Measurements from ENCODE around the gene PDE4D.

- no peak for TF ChIP-seq CTCF (IDR thresholded peaks at IDR 0.05; ENCODE audit: insufficient read depth, low read length)
- no peak for TF ChIP-seq POLR2AphosphoS5 (IDR thresholded peaks at IDR 0.05; ENCODE audit: low read depth)
- TF ChIP-seq REST (IDR thresholded peaks at IDR 0.05; ENCODE audit: insufficient replicate concordance, low read depth), result no peak
- TF ChIP-seq SPI1 (IDR thresholded peaks at IDR 0.05; ENCODE audit: borderline replicate concordance, low read depth), result no peak
Observed at GRCh38 chr5:59198365-59198764, 695.2 kb downstream of the PDE4D start.
